G401 (cell line): Measurements from ENCODE around the gene ABCB6. TPM values are rescaled to one million over a fixed set of nuclear protein-coding genes. Genes with fewer than 3 reads are reported as not detected.
A peak's percentile ranks its signal among the peaks of the same experiment; 100 is the strongest.
"Not testable (repeated sequence)": the region's sequence is repeated elsewhere in the genome, so short reads cannot be mapped to it uniquely, and the experiment has no call there.

Experiments
- DNase-seq: peaks from one replicate; pipeline ENCODE4 v3.0.0-alpha.2; 2015; ENCODE audit warnings: low spot score
- in situ Hi-C: cut with HindIII; loops from 2 replicates; pipeline ENCODE4 v1.10.0; 2016; ENCODE audit warnings: low sequenced_read_pairs, mixed read lengths
- total RNA-seq: library from RNA; depleted of rRNA; stranded (reverse); fragments of >200 nt; shearing (Covaris generic); gene quantifications from 2 replicates; pipeline ENCODE4 v1.2.3, GENCODE V29; 2014; rRNA removed

The ABCB6 gene
- total RNA-seq, result 14.1 and 21.5 TPM in 2 replicates

- DNase-seq, result peak; percentile 93
- in situ Hi-C loops, result no loop called here
These were observed at the start of gene ABCB6 for GRCh38 chr2:219218732-219219701. Gene ABCB6, minus strand, starts transcription at chr2:219218958. Its CDS starts 285 bp downstream, at chr2:219218673.

- no peak for DNase-seq
- in situ Hi-C loops, result no loop called here
These were observed 49.5 kb upstream of the ABCB6 start for GRCh38 chr2:219268294-219268693.

GRCh38 chr2:219266886-219267285 lies 48.1 kb upstream of the ABCB6 start:
- in situ Hi-C loops, result no loop called here
- no peak for DNase-seq

GRCh38 chr2:219266232-219266631 lies 47.5 kb upstream of the ABCB6 start:
- in situ Hi-C loops, result no loop called here
- DNase-seq, result no peak

GRCh38 chr2:219261024-219261855 lies 42.5 kb upstream of the ABCB6 start:
- in situ Hi-C loops, result no loop called here
- DNase-seq, result no peak

GRCh38 chr2:219258942-219259341 lies 40.2 kb upstream of the ABCB6 start:
- DNase-seq, in situ Hi-C loops: not testable (repeated sequence)

- DNase-seq, result peak; percentile 24
These were observed 35.9 kb upstream of the ABCB6 start for GRCh38 chr2:219254590-219255201.

GRCh38 chr2:219253753-219254589 lies 35.2 kb upstream of the ABCB6 start, which contains the start of gene TUBA4A:
Gene TUBA4A, minus strand, starts transcription at chr2:219253918. Its CDS starts 60 bp downstream, at chr2:219253858.
- DNase-seq, result peak; percentile 91
- in situ Hi-C loops, result no loop called here

More at GRCh38 chr2:219254590-219255201, 35.9 kb upstream of the ABCB6 start:
- in situ Hi-C loops, result no loop called here

GRCh38 chr2:219252900-219253752 lies 34.4 kb upstream of the ABCB6 start, which contains the start of gene TUBA4B:
Gene TUBA4B, plus strand, starts transcription at chr2:219253243. Its CDS starts 165 bp downstream, at chr2:219253408.
- in situ Hi-C loops, result no loop called here
- DNase-seq, result peak; percentile 61

- in situ Hi-C loops, result no loop called here
- peak; percentile 59 for DNase-seq
These were observed 33.8 kb upstream of the ABCB6 start for GRCh38 chr2:219252570-219252899.

- peak; percentile 57 for DNase-seq
These were observed 33.3 kb upstream of the ABCB6 start for GRCh38 chr2:219252084-219252483.

GRCh38 chr2:219251656-219252055 lies 32.9 kb upstream of the ABCB6 start:
- in situ Hi-C loops, result no loop called here

More at GRCh38 chr2:219252084-219252483, 33.3 kb upstream of the ABCB6 start:
- in situ Hi-C loops, result no loop called here

GRCh38 chr2:219250049-219250781 lies 31.5 kb upstream of the ABCB6 start:
- DNase-seq, result no peak
- in situ Hi-C loops, result no loop called here

More at GRCh38 chr2:219251656-219252055, 32.9 kb upstream of the ABCB6 start:
- no peak for DNase-seq

- in situ Hi-C loops, result no loop called here
- peak; percentile 33 for DNase-seq
These were observed 30.6 kb upstream of the ABCB6 start for GRCh38 chr2:219249203-219249980.

GRCh38 chr2:219248845-219249202 lies 30.1 kb upstream of the ABCB6 start:
- in situ Hi-C loops, result no loop called here
- DNase-seq, result no peak
